Endothelial cell of umbilical vein (primary cell): ENCODE results near the gene PPP2R3B. TPM values are rescaled to one million over a fixed set of nuclear protein-coding genes. Genes with fewer than 3 reads are reported as not detected.

Experiments used
- BruUV-seq: library from RNA; stranded (reverse); fragments of 400-500 nt; replicated peaks from 2 replicates; lab custom pipeline; 2021; lab: Mats Ljungman, UMichigan
- CTCF ChIA-PET: fragments of 300-600, 350-600 bp; sonication (Branson Sonifier 250); formaldehyde crosslinking; loops from one replicate; lab custom pipeline; 2021; ENCODE audit warnings: antibody characterized with exemption, inconsistent platforms; lab: Charles Lee
- POLR2A ChIA-PET: fragments of 300-600, 350-600 bp; sonication (Branson Sonifier 250); formaldehyde crosslinking; loops from one replicate; lab custom pipeline; 2021; ENCODE audit warnings: antibody characterized with exemption, inconsistent platforms; lab: Charles Lee
- DNase-seq: peaks from one replicate; pipeline ENCODE4 v3.0.0-alpha.2; 2011; ENCODE audit warnings: low read depth, low spot score
- FAIRE-seq: peaks from 2 replicates; lab custom pipeline; 2011; peaks lifted over from hg19 to GRCh38; lab: Jason Lieb, UNC
- H2AFZ ChIP-seq: 2 replicates; pipeline ENCODE4 v1.6.0; 2012; ENCODE audit warnings: low read depth, low read length, control low read depth, inconsistent platforms
- H3K27ac ChIP-seq: 2 replicates; pipeline ENCODE4 v1.5.1; 2011; ENCODE audit warnings: low read depth, mild to moderate bottlenecking, control low read depth, low read length, moderate library complexity; ENCODE audit not compliant: insufficient read depth
- H3K27me3 ChIP-seq, 2 experiments: 2 replicates each; pipeline versions ENCODE4 v1.6.0 to v1.6.1; 2011; ENCODE audit warnings: low read length in 2 of 2, mixed read lengths in 1 of 2; ENCODE audit not compliant: control insufficient read depth in 2 of 2, insufficient read depth in 2 of 2
- H3K36me3 ChIP-seq, 2 experiments: 2 replicates in 1 of 2; 3 replicates in 1 of 2; pipeline ENCODE4 v1.5.1; 2011; ENCODE audit warnings: low read length in 2 of 2, mild to moderate bottlenecking in 1 of 2, moderate library complexity in 1 of 2; ENCODE audit not compliant: control insufficient read depth in 2 of 2, insufficient read depth in 2 of 2; ENCODE audit errors: extremely low read depth in 1 of 2
- H3K4me1 ChIP-seq: 3 replicates; pipeline ENCODE4 v1.5.1; 2011; ENCODE audit warnings: mild to moderate bottlenecking, low read length; ENCODE audit not compliant: control insufficient read depth, insufficient read depth; ENCODE audit errors: extremely low read depth
- H3K4me2 ChIP-seq: 2 replicates; pipeline ENCODE4 v1.6.1; 2011; ENCODE audit warnings: low read length, control low read depth, mixed read lengths; ENCODE audit not compliant: insufficient read depth
- H3K4me3 ChIP-seq, 3 experiments: fragments of 200-600 bp in 1 of 3; sonication (generic), shearing (Covaris generic) in 1 of 3; replicated peaks in 1 of 3; 2 replicates each; pipeline ENCODE4 v1.5.1; 2011 to 2016; ENCODE audit warnings: control low read depth in 3 of 3, low read length in 3 of 3, mild to moderate bottlenecking in 2 of 3, inconsistent platforms in 1 of 3, low read depth in 1 of 3, moderate library complexity in 1 of 3; ENCODE audit not compliant: insufficient read depth in 1 of 3
- H3K79me2 ChIP-seq: 2 replicates; pipeline ENCODE4 v1.6.0; 2012; ENCODE audit warnings: low read length, inconsistent platforms; ENCODE audit not compliant: control insufficient read depth, insufficient read depth
- H3K9ac ChIP-seq: replicated peaks from 2 replicates; pipeline ENCODE3; 2011; ENCODE audit warnings: low read length, control low read depth; ENCODE audit not compliant: insufficient read depth; ENCODE audit errors: extremely low read depth
- H3K9me1 ChIP-seq: replicated peaks from 3 replicates; pipeline ENCODE4 v1.6.0; 2011; ENCODE audit warnings: mild to moderate bottlenecking, low read length; ENCODE audit not compliant: control insufficient read depth, insufficient read depth; ENCODE audit errors: extremely low read depth
- H3K9me3 ChIP-seq: replicated peaks from 2 replicates; pipeline ENCODE4 v1.5.1; 2012; ENCODE audit warnings: low read length, inconsistent platforms; ENCODE audit not compliant: control insufficient read depth, insufficient read depth
- H4K20me1 ChIP-seq: replicated peaks from 2 replicates; pipeline ENCODE3; 2011; ENCODE audit warnings: mild to moderate bottlenecking, low read length; ENCODE audit not compliant: control insufficient read depth, insufficient read depth; ENCODE audit errors: extremely low read depth
- CTCF ChIP-seq, 2 donors: IDR thresholded peaks; 1 replicate in 1 of 2; 2 replicates in 1 of 2; pipeline ENCODE4 v1.5.1; 2011; ENCODE audit warnings: low read length in 2 of 2, mild to moderate bottlenecking in 2 of 2, moderate library complexity in 2 of 2, control low read depth in 1 of 2, inconsistent platforms in 1 of 2, low read depth in 1 of 2; ENCODE audit not compliant: insufficient read depth in 1 of 2; ENCODE audit errors: extremely low read depth in 1 of 2
- EZH2 ChIP-seq: IDR thresholded peaks from 2 replicates; pipeline ENCODE4 v1.6.1; 2012; ENCODE audit warnings: borderline replicate concordance, low read depth, mild to moderate bottlenecking, moderate library complexity, low read length, inconsistent platforms; ENCODE audit not compliant: severe bottlenecking
- FOS ChIP-seq: IDR thresholded peaks from 2 replicates; pipeline ENCODE4 v1.6.1; 2011; ENCODE audit warnings: mild to moderate bottlenecking, low read length, moderate library complexity, borderline replicate concordance; ENCODE audit not compliant: insufficient read depth
- GATA2 ChIP-seq: IDR thresholded peaks from 2 replicates; pipeline ENCODE4 v1.7.0; 2011; ENCODE audit warnings: low read depth, mild to moderate bottlenecking, moderate library complexity, mixed read lengths, low read length; ENCODE audit not compliant: insufficient read length, insufficient read depth
- JUN ChIP-seq: IDR thresholded peaks from 2 replicates; pipeline ENCODE4 v1.6.1; 2011; ENCODE audit warnings: borderline replicate concordance, low read depth; ENCODE audit not compliant: insufficient read length, insufficient read depth
- MAX ChIP-seq: IDR thresholded peaks from 2 replicates; pipeline ENCODE4 v1.6.1; 2011; ENCODE audit not compliant: insufficient read depth, insufficient read length
- MYC ChIP-seq: IDR thresholded peaks from one replicate; pipeline ENCODE4 v1.6.1; 2011; ENCODE audit warnings: mild to moderate bottlenecking, low read depth, low read length
- POLR2A ChIP-seq: IDR thresholded peaks from 2 replicates; pipeline ENCODE4 v1.6.1; 2012; ENCODE audit warnings: low read depth, mild to moderate bottlenecking, control low read depth, low read length
- POLR2AphosphoS5 ChIP-seq: IDR thresholded peaks from 2 replicates; pipeline ENCODE4 v1.6.1; 2012; ENCODE audit warnings: low read depth, mild to moderate bottlenecking, control low read depth, low read length, moderate library complexity; ENCODE audit not compliant: insufficient read depth
- dilution Hi-C: fragments of 300-500 bp; cut with MboI; formaldehyde crosslinking; loops from one replicate; pipeline ENCODE4 v1.15.0; 2019; ENCODE audit warnings: low sequenced_read_pairs; ENCODE audit not compliant: extremely low pct_ligation_motif_present
- intact Hi-C: fragments of 100-400 bp; cut with micrococcal nuclease; formaldehyde crosslinking; loops from one replicate; pipeline ENCODE4 v1.10.0; 2022
- polyA plus RNA-seq, 4 experiments: library from polyadenylated mRNA; depleted of rRNA in 3 of 4; stranded (reverse) in 3 of 4; unstranded in 1 of 4; fragments of >200 nt; gene quantifications; 2 replicates each; pipeline versions ENCODE4 v1.2.1 to v1.2.3, GENCODE V29; 2011 to 2012; ENCODE audit warnings: missing spikeins in 1 of 4
- total RNA-seq: library from RNA; stranded (reverse); gene quantifications from 2 replicates; pipeline ENCODE4 v1.2.3, GENCODE V29; 2021

PPP2R3B gene
- total and polyA plus RNA-seq, 2 donors (not counting 3 experiments of a cell fraction or from before 2014, with no cell fraction given) = 19.1 to 33.6 TPM

- dilution Hi-C loops = no loop called here
- CTCF ChIA-PET = no interaction called here
- H3K9ac ChIP-seq = no peak overlapping the region
Observed at GRCh38 chrX:348461-349117, 38.1 kb downstream of the PPP2R3B start.

DNA sequence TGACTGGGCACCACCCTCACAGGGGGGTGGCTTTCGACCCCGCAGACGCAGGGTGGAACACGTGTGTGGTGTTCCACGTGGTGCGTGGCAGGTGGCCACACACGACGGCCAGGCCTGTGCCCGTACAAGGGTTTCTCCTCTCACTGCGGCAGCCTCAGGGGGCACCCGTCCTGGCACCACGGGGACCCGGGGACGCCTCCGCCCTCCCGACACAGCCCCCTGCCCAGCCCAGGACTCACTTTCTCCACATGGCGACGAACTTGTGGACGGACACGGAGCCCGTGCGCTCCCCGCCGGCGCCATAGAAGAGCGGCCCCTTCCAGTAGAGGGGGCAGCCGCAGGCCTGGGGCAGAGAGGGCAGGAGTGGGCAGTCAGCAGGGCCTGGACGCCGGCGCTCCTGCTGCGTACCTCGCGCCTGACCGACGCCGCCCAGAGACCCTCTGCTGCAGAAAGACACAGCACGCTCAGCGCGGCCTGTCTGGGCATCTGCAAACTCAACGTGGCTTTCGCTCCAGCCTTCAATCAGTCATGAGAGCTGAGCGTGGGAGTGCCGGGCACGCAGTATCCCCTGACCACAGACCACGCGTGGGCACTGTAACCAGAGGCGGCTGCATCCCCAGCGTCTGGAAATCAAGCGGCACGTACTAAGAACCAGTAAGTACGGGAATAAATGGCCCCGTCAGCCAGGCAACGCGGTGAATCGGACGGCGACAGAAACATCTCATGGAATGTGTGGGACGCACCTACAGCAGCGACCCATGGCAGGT, 39.2 kb downstream of the PPP2R3B start:
- H3K79me2 ChIP-seq = no peaks in the 10 kb centered on the region
- no peak overlapping the region for H2AFZ ChIP-seq
- intact Hi-C loops (no loop called here), dilution Hi-C loops (no loop called here)
- ChIA-PET CTCF (no interaction called here), POLR2A (no interaction called here)
- H3K4me2 ChIP-seq = no peak overlapping the region
- no peak overlapping the region for H3K4me3 ChIP-seq
- H3K9me3 ChIP-seq = no peaks in the 10 kb centered on the region
- DNase-seq = no peak
- no peak overlapping the region for H3K9ac ChIP-seq
- no TSS peak for BruUV-seq
- H4K20me1 ChIP-seq = no peaks in the 10 kb centered on the region
- TF ChIP-seq POLR2A = no peak
- TF ChIP-seq GATA2 = no peak
- TF ChIP-seq MYC = no peak
- no peak for TF ChIP-seq CTCF (IDR thresholded peaks at IDR 0.05; ENCODE audit: extremely low read depth in 1 of 2, insufficient read depth in 1 of 2, low read depth in 1 of 2, low read length in 2 of 2)
- TF ChIP-seq MAX = no peak
- no peak for TF ChIP-seq EZH2
- no peak for TF ChIP-seq FOS
- no peak for TF ChIP-seq POLR2AphosphoS5
- TF ChIP-seq JUN = no peak
- no peaks in the 10 kb centered on the region for H3K36me3 ChIP-seq
- peaks cover 9% of the 10 kb centered on the region for H3K4me1 ChIP-seq
- no peaks in the 10 kb centered on the region for H3K9me1 ChIP-seq
- no peak for FAIRE-seq
- no peaks in the 10 kb centered on the region for H3K27me3 ChIP-seq
- no peak overlapping the region for H3K27ac ChIP-seq

More at GRCh38 chrX:348461-349117, 38.1 kb downstream of the PPP2R3B start:
- no peak for TF ChIP-seq EZH2
- TF ChIP-seq MAX = no peak
- no peak for TF ChIP-seq JUN
- TF ChIP-seq MYC = no peak
- POLR2A ChIA-PET = no interaction called here
- FAIRE-seq = no peak
- no peaks in the 10 kb centered on the region for H3K79me2 ChIP-seq
- H3K4me1 ChIP-seq = peaks cover 9% of the 10 kb centered on the region
- intact Hi-C loops = no loop called here
- H3K36me3 ChIP-seq = no peaks in the 10 kb centered on the region
- no peaks in the 10 kb centered on the region for H3K27me3 ChIP-seq
- H3K9me1 ChIP-seq = no peaks in the 10 kb centered on the region
- H3K9me3 ChIP-seq = no peaks in the 10 kb centered on the region
- H3K4me3 ChIP-seq = no peak overlapping the region
- no TSS peak for BruUV-seq
- H3K4me2 ChIP-seq = peak overlapping the region; percentile 42
- H3K27ac ChIP-seq = no peak overlapping the region
- no peak for DNase-seq
- peak overlapping the region; percentile 68 for H2AFZ ChIP-seq
- H4K20me1 ChIP-seq = no peaks in the 10 kb centered on the region
